Myocyte (in vitro differentiated cells): ENCODE results near the gene LRCH1. TPM values are rescaled to one million over a fixed set of nuclear protein-coding genes. Genes with fewer than 3 reads are reported as not detected.
"Not testable (repeated sequence)": the region's sequence is repeated elsewhere in the genome, so short reads cannot be mapped to it uniquely, and the experiment has no call there.

Source experiments
- DNase-seq: peaks from one replicate; pipeline ENCODE4 v3.0.0-alpha.2; 2012; ENCODE audit warnings: low read depth
- total RNA-seq: library from RNA; depleted of rRNA; stranded (reverse); fragments of >200 nt; gene quantifications from 2 replicates; pipeline ENCODE4 v1.2.3, GENCODE V29; 2014

LRCH1 gene
- total RNA-seq, 1 donor from 2014 or later: 11.8 TPM

- DNase-seq: no peak
These were observed 194.3 kb downstream of the LRCH1 start for GRCh38 chr13:46747031-46747820.

DNA sequence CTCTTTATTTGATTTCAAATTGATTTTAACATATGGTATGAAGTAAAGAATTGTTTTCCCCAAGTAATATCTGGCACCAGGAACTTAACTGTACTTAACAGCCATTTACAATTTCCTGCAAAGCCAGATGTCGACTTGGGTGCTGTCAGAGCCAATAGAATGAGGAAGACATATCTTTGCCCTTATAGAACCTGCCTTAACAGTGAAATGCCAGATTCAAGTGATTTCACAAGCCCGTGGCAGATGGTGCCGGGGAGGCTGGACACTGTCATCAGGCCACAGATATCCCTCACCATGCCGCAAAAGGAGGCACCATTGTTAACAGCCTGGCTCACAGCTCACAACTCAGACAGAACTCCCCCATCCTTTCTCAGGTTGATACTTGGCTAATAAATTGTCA is 195.3 kb downstream of the LRCH1 start:
- no peak for DNase-seq

DNA sequence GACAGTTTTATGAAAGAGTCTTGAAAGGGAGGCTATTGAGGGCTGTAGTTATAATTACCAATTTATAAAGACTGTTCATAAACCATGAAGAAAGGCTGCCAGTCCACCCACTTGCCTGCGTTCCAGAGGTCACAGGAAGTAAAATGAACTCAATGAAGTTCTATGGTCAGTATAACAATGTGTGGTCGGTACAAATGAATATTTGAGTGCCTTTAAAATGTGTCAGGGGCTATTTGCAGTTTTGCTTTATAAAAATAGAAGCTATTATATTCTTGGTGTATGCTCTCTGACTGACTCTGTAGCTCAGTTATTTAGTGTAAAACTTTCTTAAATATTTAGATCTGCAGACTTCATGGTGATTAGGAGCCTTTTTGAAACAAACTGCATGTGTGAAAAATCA is 197.0 kb downstream of the LRCH1 start:
- DNase-seq: peak; percentile 83

GRCh38 chr13:46751811-46752635 is 199.1 kb downstream of the LRCH1 start:
- DNase-seq: peak; percentile 54

- no peak for DNase-seq
These were observed 200.2 kb downstream of the LRCH1 start for GRCh38 chr13:46753137-46753536.

GRCh38 chr13:46753917-46754316 is 200.9 kb downstream of the LRCH1 start:
- no peak for DNase-seq

GRCh38 chr13:46754812-46755211 is 201.8 kb downstream of the LRCH1 start:
- no peak for DNase-seq

GRCh38 chr13:46755508-46755907 is 202.5 kb downstream of the LRCH1 start:
- DNase-seq: not testable (repeated sequence)

- DNase-seq: no peak
These were observed 204.0 kb downstream of the LRCH1 start for GRCh38 chr13:46756977-46757376.

- DNase-seq: no peak
These were observed 204.7 kb downstream of the LRCH1 start for GRCh38 chr13:46757640-46758039.

GRCh38 chr13:46759846-46760245 is 206.9 kb downstream of the LRCH1 start:
- no peak for DNase-seq

DNA sequence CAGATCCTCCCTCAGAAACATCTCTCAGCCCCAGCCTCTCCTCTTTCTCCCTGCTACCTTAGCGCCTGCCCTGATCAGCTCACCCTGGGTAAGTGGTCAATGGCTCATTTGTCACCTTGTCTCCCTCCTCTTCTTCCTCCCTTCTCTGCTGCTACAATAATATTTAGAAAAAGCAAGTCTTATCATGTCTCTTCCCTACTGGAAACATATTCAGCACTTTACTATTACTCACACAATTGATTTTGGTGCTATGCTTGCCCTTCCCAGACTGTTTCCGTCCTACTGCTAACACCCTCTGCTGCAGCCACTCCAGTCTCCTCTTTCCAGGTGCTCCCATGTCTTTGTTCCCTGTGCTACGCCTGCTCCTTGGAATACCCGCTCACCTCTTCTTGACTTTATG is 208.2 kb downstream of the LRCH1 start:
- no peak for DNase-seq

- DNase-seq: no peak
These were observed 208.9 kb downstream of the LRCH1 start for GRCh38 chr13:46761866-46762265.

DNA sequence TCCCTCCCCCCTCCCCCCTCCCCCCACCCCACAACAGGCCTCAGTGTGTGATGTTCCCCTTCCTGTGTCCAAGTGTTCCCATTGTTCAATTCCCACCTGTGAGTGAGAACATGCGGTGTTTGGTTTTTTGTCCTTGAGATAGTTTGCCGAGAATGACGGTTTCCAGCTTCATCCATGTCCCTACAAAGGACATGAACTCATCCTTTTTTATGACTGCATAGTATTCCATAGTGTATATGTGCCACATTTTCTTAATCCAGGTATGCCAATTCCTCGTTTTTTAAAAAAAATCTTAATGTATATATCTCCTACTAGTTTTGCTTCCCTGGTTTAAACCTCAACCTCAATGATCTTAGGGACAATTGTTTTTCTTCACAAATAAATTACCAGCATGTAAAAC is 217.0 kb downstream of the LRCH1 start:
- DNase-seq: not testable (repeated sequence)

DNA sequence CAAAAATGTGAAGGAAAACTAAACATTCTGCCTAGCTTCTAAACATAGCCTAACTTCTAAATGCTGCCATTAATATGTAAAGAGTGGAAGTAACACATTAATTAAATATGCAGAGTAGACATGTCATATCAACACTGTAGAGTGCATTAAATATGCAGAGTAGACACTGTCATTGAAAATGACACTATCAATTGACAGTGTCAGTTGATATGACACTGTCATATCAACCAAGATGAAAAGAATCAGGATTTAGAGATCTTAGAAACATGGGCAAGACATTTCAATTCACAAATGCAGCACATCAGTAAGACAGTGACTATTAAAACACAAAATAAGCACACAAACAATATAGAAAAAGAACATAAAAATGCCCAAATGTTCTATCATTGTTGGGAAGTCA is 218.7 kb downstream of the LRCH1 start:
- DNase-seq: no peak

DNA sequence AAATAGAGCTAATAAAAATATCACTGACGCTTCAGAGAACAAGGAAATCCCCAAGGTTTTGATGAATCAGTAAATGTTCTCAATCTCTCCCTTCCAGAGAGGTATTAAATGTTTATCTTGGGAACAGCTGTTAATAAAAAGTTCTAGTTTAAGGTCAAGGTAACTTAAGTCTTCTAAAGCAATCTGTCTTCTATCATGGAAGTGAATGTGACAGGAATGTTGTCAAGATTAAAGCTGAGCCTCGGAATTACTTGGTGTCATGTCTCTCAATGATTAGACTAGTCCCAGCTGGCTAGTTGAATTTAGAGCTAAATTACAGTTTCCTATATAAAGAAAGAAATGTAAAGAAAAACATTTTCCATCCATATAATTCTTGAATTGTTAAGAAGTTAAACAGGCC is 220.6 kb downstream of the LRCH1 start:
- DNase-seq: no peak

GRCh38 chr13:46775385-46776107 is 222.6 kb downstream of the LRCH1 start:
- no peak for DNase-seq

DNA sequence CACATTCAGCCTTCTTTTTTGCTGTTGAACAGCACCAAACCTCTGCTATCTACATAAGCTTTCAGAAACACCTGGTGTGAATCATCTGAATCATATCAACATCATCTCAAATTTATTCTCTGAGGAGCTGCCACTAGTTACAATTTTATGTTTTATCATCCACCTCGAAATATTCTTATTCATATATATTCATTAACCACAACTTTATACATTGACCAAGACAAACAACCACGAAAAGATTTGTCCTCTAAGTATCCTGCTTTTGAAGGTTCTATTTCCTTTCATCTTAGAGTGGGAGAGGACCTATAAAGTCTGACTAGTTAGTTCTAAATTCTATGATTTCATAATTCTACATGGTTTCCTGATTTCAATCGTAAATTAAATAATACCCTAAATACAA is 225.1 kb downstream of the LRCH1 start:
- DNase-seq: no peak

GRCh38 chr13:46778890-46779289 is 225.9 kb downstream of the LRCH1 start:
- no peak for DNase-seq

- no peak for DNase-seq
These were observed 229.1 kb downstream of the LRCH1 start for GRCh38 chr13:46782066-46782465.

GRCh38 chr13:46782691-46783090 is 229.7 kb downstream of the LRCH1 start:
- no peak for DNase-seq

DNA sequence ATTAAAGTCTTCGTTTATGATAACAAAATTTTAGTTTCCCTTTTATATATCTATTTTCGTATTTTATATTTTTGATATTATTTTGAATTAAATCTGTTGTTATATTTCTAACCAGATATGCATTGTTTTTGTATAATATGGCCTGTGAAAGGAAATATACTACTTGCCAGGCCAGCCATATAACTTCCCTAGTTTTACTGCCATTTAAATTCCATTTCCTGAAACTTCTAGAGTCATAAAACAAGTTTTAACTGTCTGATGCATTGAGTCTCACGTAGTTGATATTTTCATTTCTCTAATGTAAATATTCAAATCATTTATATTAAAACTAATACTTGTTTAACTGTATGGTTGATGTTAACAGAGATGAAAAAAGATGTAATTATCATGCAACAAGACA is 230.5 kb downstream of the LRCH1 start:
- no peak for DNase-seq
